ENCODE results near the gene DDT. TPM values are rescaled to one million over a fixed set of nuclear protein-coding genes. Genes with fewer than 3 reads are reported as not detected.

Gene DDT
- total and polyA plus RNA-seq, 10 donors = 63.4 to 224 (median 88.6) TPM

- Histone ChIP-seq H3K36me3 (no peaks in the 10 kb centered on the region), H3K4me1 (no peaks in the 10 kb centered on the region), H3K9me3 (no peaks in the 10 kb centered on the region), H3K27me3 (replicated peaks in 1 of 7) (no peaks in the 10 kb centered on the region), H3K4me3 (no peak overlapping the region), H3K27ac (peak overlapping the region in 4 of 8 donors; percentile 18 to 51 (median 22))
- intact Hi-C loops (cut with DNase I; ENCODE audit: low total_unique reads) = no loop called here
- 60 to 92% (median 72%) methylated on average over 3 of the region's 3 CpGs for WGBS, 5 donors
- DNase-seq = no peak
- TF ChIP-seq POLR2A (IDR thresholded peaks at IDR 0.05) = no peak
- TF ChIP-seq POLR2AphosphoS5 (IDR thresholded peaks at IDR 0.05) = no peak
- no peak for TF ChIP-seq CTCF (IDR thresholded peaks at IDR 0.05 in 8 of 11, conservative IDR thresholded peaks at IDR 0.05 in 3 of 11)
Observed at GRCh38 chr22:23939017-23939357, 35.3 kb downstream of the DDT start.

GRCh38 chr22:23938328-23939016, 35.8 kb downstream of the DDT start:
- intact Hi-C loops (cut with DNase I; ENCODE audit: low total_unique reads) = no loop called here
- Histone ChIP-seq H3K36me3 (no peaks in the 10 kb centered on the region), H3K4me1 (no peaks in the 10 kb centered on the region), H3K27me3 (replicated peaks in 1 of 7) (no peaks in the 10 kb centered on the region), H3K27ac (peak overlapping the region in 4 of 8 donors; percentile 18 to 51 (median 22)), H3K9me3 (no peaks in the 10 kb centered on the region), H3K4me3 (no peak overlapping the region)
- 65 to 84% (median 72%) methylated on average over 5 of the region's 5 CpGs for WGBS, 5 donors
- DNase-seq = no peak
- TF ChIP-seq POLR2A (IDR thresholded peaks at IDR 0.05) (no peak), CTCF (IDR thresholded peaks at IDR 0.05 in 8 of 11, conservative IDR thresholded peaks at IDR 0.05 in 3 of 11) (no peak), POLR2AphosphoS5 (IDR thresholded peaks at IDR 0.05) (no peak)

- TF ChIP-seq CTCF (IDR thresholded peaks at IDR 0.05 in 8 of 11, conservative IDR thresholded peaks at IDR 0.05 in 3 of 11) (no peak), POLR2A (IDR thresholded peaks at IDR 0.05) (no peak), POLR2AphosphoS5 (IDR thresholded peaks at IDR 0.05) (no peak)
- DNase-seq = no peak
- Histone ChIP-seq H3K4me1 (peaks cover 0 to 15% (median 0%) of the 10 kb centered on the region in 6 donors), H3K4me3 (no peak overlapping the region), H3K9me3 (peaks cover 0 to 36% (median 25%) of the 10 kb centered on the region in 8 donors), H3K27me3 (replicated peaks in 1 of 7) (no peaks in the 10 kb centered on the region), H3K36me3 (peaks cover 0 to 100% (median 15%) of the 10 kb centered on the region in 6 donors), H3K27ac (no peak overlapping the region)
- 72 to 82% (median 78%) methylated on average over 14 of the region's 14 CpGs for WGBS, 5 donors
- intact Hi-C loops (cut with DNase I; ENCODE audit: low total_unique reads) = no loop called here
Observed at GRCh38 chr22:23926561-23926960, 47.7 kb downstream of the DDT start.

- intact Hi-C loops (cut with DNase I; ENCODE audit: low total_unique reads) = no loop called here
Observed at GRCh38 chr22:23925020-23925606, 49.1 kb downstream of the DDT start.

More at GRCh38 chr22:23925020-23925606, 49.1 kb downstream of the DDT start:
- H3K36me3 ChIP-seq = peaks cover 0 to 98% (median 15%) of the 10 kb centered on the region in 6 donors
- H3K27ac ChIP-seq = no peak overlapping the region
- peaks cover 0 to 30% (median 21%) of the 10 kb centered on the region in 8 donors for H3K9me3 ChIP-seq
- no peak for TF ChIP-seq POLR2A (IDR thresholded peaks at IDR 0.05)
- no peak for TF ChIP-seq POLR2AphosphoS5 (IDR thresholded peaks at IDR 0.05)
- no peak for TF ChIP-seq CTCF (IDR thresholded peaks at IDR 0.05 in 8 of 11, conservative IDR thresholded peaks at IDR 0.05 in 3 of 11)
- peaks cover 0 to 15% (median 0%) of the 10 kb centered on the region in 6 donors for H3K4me1 ChIP-seq
- WGBS, 5 donors = 80 to 94% (median 91%) methylated on average over 6 of the region's 6 CpGs
- DNase-seq = no peak
- no peaks in the 10 kb centered on the region for H3K27me3 ChIP-seq (replicated peaks in 1 of 7)
- H3K4me3 ChIP-seq = no peak overlapping the region

All from spleen (tissue), 11 donors.